PFSK-1 (cell line): ENCODE data around the gene GON4L. TPM values are rescaled to one million over a fixed set of nuclear protein-coding genes. Genes with fewer than 3 reads are reported as not detected.

ENCODE experiments used
- FOXP2 ChIP-seq: optimal IDR thresholded peaks from 2 replicates; pipeline ENCODE3; 2011; ENCODE audit warnings: borderline replicate concordance, control low read depth, inconsistent platforms; ENCODE audit not compliant: insufficient read depth; ENCODE audit errors: extremely low read length, extremely low read depth
- POLR2AphosphoS5 ChIP-seq: IDR thresholded peaks from 2 replicates; pipeline ENCODE4 v1.6.1; 2012; ENCODE audit warnings: low read depth, mild to moderate bottlenecking, control low read depth, low read length, moderate library complexity
- SIN3A ChIP-seq: IDR thresholded peaks from 2 replicates; pipeline ENCODE4 v1.6.1; 2012; ENCODE audit warnings: mild to moderate bottlenecking, low read length, moderate library complexity, borderline replicate concordance; ENCODE audit not compliant: insufficient read depth
- TAF1 ChIP-seq: IDR thresholded peaks from 2 replicates; pipeline ENCODE4 v1.6.1; 2012; ENCODE audit warnings: low read length, control low read depth, borderline replicate concordance; ENCODE audit not compliant: insufficient read depth
- polyA plus RNA-seq: library from polyadenylated mRNA; unstranded; fragments of >200 nt; gene quantifications from one replicate; pipeline ENCODE4 v1.2.1, GENCODE V29; 2012; ENCODE audit warnings: low read depth, missing spikeins; ENCODE audit not compliant: insufficient read length
- TF ChIP-seq, protein P1 (sequence below), 2 experiments: IDR thresholded peaks; 2 replicates each; pipeline versions ENCODE4 v1.6.1 to v1.8.0; 2011 to 2012; ENCODE audit warnings: low read depth in 2 of 2, low read length in 2 of 2, control low read depth in 1 of 2, inconsistent platforms in 1 of 2, mild to moderate bottlenecking in 1 of 2, moderate library complexity in 1 of 2; ENCODE audit not compliant: insufficient read depth in 1 of 2

GON4L gene, protein sequence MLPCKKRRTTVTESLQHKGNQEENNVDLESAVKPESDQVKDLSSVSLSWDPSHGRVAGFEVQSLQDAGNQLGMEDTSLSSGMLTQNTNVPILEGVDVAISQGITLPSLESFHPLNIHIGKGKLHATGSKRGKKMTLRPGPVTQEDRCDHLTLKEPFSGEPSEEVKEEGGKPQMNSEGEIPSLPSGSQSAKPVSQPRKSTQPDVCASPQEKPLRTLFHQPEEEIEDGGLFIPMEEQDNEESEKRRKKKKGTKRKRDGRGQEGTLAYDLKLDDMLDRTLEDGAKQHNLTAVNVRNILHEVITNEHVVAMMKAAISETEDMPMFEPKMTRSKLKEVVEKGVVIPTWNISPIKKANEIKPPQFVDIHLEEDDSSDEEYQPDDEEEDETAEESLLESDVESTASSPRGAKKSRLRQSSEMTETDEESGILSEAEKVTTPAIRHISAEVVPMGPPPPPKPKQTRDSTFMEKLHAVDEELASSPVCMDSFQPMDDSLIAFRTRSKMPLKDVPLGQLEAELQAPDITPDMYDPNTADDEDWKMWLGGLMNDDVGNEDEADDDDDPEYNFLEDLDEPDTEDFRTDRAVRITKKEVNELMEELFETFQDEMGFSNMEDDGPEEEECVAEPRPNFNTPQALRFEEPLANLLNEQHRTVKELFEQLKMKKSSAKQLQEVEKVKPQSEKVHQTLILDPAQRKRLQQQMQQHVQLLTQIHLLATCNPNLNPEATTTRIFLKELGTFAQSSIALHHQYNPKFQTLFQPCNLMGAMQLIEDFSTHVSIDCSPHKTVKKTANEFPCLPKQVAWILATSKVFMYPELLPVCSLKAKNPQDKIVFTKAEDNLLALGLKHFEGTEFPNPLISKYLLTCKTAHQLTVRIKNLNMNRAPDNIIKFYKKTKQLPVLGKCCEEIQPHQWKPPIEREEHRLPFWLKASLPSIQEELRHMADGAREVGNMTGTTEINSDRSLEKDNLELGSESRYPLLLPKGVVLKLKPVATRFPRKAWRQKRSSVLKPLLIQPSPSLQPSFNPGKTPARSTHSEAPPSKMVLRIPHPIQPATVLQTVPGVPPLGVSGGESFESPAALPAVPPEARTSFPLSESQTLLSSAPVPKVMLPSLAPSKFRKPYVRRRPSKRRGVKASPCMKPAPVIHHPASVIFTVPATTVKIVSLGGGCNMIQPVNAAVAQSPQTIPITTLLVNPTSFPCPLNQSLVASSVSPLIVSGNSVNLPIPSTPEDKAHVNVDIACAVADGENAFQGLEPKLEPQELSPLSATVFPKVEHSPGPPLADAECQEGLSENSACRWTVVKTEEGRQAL (N-terminal part only)
- 16.0 TPM for polyA plus RNA-seq

DNA sequence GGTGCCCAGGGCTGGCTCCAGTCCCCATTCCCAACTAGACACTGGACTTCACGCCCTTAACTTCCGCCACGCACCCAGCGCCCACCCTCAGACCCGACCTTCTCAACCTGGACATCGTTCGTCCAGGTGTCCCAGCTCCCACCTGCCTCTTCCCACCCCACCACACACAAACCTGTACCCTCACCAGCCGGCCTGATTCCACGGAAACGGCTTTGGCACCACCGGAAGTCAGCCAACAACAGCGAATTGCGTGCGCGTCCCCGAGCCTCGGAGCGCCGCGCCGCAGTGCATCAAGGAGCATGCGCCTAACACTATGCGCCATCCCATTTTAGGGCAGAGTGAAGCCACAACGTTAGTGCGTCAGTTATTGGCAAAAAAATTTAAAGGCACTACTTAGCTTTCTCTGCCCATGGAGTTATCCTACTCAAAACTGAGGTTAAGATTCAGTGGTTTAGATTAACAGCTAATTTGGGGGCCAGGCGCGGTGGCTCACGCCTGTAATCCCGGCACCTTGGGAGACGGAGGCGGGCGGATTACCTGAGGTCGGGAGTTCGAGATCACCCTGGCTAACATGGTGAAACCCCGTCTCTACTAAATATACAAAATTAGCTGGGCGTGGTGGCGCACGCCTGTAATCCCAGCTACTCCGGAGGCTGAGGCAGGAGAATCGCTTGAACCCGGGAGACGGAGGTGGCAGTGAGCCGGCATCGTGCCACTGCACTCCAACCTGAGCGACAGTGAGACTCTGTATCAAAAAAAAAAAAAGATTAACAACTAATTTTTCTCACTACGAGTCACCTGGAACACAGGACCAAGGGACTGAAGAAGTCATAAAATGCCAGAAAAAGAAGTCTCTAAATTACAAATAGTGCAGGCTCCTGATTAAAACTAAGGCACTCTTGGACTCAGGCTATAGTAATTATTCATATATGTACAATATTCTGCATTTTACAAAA lies at the start of gene GON4L:
GON4L (minus strand) TSS at position 240 of the 956 bp plus-strand sequence. CDS start 3,434 bp downstream, outside the sequence.
- peak; percentile 95 for TF ChIP-seq FOXP2
- peak; percentile 84; the same call in 1 of the 2 replicates for TF ChIP-seq TAF1
- TF ChIP-seq, protein P1, sequence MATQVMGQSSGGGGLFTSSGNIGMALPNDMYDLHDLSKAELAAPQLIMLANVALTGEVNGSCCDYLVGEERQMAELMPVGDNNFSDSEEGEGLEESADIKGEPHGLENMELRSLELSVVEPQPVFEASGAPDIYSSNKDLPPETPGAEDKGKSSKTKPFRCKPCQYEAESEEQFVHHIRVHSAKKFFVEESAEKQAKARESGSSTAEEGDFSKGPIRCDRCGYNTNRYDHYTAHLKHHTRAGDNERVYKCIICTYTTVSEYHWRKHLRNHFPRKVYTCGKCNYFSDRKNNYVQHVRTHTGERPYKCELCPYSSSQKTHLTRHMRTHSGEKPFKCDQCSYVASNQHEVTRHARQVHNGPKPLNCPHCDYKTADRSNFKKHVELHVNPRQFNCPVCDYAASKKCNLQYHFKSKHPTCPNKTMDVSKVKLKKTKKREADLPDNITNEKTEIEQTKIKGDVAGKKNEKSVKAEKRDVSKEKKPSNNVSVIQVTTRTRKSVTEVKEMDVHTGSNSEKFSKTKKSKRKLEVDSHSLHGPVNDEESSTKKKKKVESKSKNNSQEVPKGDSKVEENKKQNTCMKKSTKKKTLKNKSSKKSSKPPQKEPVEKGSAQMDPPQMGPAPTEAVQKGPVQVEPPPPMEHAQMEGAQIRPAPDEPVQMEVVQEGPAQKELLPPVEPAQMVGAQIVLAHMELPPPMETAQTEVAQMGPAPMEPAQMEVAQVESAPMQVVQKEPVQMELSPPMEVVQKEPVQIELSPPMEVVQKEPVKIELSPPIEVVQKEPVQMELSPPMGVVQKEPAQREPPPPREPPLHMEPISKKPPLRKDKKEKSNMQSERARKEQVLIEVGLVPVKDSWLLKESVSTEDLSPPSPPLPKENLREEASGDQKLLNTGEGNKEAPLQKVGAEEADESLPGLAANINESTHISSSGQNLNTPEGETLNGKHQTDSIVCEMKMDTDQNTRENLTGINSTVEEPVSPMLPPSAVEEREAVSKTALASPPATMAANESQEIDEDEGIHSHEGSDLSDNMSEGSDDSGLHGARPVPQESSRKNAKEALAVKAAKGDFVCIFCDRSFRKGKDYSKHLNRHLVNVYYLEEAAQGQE (IDR thresholded peaks at IDR 0.05; ENCODE audit: insufficient read depth in 1 of 2, low read depth in 2 of 2, low read length in 2 of 2): peak in 1 of 2 experiments; percentile 43; a peak in 1 of 4 replicates
- peak; percentile 90 for TF ChIP-seq POLR2AphosphoS5
- TF ChIP-seq SIN3A: 0 out of 2 replicates have a peak, but pooled peaks have one; percentile 46

DNA sequence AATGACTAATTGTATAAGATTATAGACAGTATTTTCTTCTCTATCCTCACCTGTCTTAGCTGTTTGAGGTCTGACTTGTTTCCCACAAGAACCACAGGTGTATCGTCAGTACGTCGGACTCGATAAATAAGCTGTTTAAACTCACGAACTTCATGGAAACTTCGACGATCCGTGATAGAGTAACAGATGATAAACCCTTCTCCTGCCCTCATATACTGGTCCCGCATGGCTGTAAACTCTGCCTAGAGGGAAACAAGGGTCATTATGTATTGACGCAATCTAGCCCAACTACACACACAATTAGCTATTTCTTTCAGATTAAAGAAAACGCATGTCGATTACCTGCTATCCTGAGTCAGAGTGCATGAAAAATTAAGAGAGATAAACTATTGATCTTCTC lies 47.2 kb upstream of the GON4L start:
- TF ChIP-seq POLR2AphosphoS5 (no peak), FOXP2 (no peak), TAF1 (no peak), SIN3A (no peak)
- TF ChIP-seq, protein P1 (IDR thresholded peaks at IDR 0.05; ENCODE audit: insufficient read depth in 1 of 2, low read depth in 2 of 2, low read length in 2 of 2): no peak

DNA sequence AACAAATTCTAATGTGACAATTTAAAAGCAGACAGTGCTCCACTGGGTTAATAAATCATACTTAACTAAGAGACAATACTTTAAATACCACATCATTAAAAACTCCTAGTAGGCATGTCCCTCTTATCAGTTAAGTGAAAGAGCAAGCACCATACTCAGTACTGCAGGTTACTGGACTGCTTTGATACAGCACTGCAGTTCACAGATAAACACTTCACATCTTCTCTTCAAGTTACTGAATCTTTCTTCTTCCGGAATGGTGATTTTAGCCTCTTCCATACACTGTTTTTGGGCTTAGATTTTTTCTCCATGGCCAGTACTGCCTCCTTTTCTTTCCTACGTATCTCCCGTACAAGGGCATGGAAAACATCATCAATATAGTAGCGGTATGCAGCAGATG lies 43.1 kb upstream of the GON4L start:
- TF ChIP-seq POLR2AphosphoS5 (no peak), SIN3A (no peak), FOXP2 (no peak), TAF1 (no peak)
- TF ChIP-seq, protein P1 (IDR thresholded peaks at IDR 0.05; ENCODE audit: insufficient read depth in 1 of 2, low read depth in 2 of 2, low read length in 2 of 2): no peak

DNA sequence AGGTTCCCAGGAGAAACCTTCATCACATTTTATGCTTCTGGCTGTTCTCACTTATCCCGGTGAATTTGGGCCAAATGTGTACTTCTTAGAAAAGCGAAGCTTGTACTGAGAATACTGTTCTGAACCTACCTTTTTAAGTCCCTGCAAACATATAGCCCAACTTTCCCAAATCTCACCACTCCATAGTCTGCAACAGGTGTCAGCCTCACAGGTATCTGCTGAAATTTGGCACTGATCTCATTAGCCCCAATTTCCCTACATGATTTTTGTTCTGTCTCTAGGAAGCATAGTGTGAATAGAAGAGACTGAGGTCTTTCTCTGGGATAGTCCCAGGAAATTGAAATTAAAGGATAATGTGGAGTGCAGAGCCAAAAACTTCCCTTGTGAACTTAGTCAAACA lies 42.7 kb upstream of the GON4L start:
- TF ChIP-seq, protein P1 (IDR thresholded peaks at IDR 0.05; ENCODE audit: insufficient read depth in 1 of 2, low read depth in 2 of 2, low read length in 2 of 2): no peak
- TF ChIP-seq TAF1 (no peak), FOXP2 (no peak), POLR2AphosphoS5 (no peak), SIN3A (no peak)
